ENCODE results near the gene MMP2. TPM values are rescaled to one million over a fixed set of nuclear protein-coding genes. Genes with fewer than 3 reads are reported as not detected.
A peak's percentile ranks its signal among the peaks of the same experiment; 100 is the strongest.

MMP2 gene
- total RNA-seq, 2 donors from 2014 or later = 249 to 351 TPM

DNA sequence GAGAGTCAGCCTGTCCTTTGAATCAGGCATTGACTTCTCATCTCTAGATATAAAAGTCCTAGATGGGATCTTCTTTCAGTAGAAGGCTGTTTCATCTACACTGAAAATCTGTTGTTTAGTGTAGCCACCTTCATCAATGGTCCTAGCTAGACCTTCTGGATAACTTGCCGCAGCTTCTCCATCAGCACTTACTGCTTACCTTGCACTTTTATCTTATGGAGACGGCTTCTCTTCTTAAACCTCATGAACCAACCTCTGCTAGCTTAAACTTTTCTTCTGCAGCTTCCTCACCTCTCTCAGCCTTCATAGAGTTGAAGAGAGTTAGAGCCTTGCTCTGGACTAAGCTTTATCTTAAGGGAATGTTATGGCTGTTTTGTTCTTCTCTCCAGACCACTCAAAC, 5.4 kb upstream of the MMP2 start:
- no peaks in the 10 kb centered on the region for H3K36me3 ChIP-seq
- ATAC-seq (ENCODE audit: insufficient number of reproducible peaks, low FRiP score, low read depth) = no peak
- TF ChIP-seq, protein P1, sequence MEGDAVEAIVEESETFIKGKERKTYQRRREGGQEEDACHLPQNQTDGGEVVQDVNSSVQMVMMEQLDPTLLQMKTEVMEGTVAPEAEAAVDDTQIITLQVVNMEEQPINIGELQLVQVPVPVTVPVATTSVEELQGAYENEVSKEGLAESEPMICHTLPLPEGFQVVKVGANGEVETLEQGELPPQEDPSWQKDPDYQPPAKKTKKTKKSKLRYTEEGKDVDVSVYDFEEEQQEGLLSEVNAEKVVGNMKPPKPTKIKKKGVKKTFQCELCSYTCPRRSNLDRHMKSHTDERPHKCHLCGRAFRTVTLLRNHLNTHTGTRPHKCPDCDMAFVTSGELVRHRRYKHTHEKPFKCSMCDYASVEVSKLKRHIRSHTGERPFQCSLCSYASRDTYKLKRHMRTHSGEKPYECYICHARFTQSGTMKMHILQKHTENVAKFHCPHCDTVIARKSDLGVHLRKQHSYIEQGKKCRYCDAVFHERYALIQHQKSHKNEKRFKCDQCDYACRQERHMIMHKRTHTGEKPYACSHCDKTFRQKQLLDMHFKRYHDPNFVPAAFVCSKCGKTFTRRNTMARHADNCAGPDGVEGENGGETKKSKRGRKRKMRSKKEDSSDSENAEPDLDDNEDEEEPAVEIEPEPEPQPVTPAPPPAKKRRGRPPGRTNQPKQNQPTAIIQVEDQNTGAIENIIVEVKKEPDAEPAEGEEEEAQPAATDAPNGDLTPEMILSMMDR (IDR thresholded peaks at IDR 0.05) = no peak
- no peak overlapping the region for H3K27ac ChIP-seq
- no peaks in the 10 kb centered on the region for H3K27me3 ChIP-seq (replicated peaks; ENCODE audit: insufficient read depth)
- H3K9me3 ChIP-seq = no peaks in the 10 kb centered on the region
- DNase-seq (ENCODE audit: low spot score) = no peak
- no peak overlapping the region for H3K4me3 ChIP-seq
- H3K4me1 ChIP-seq (ENCODE audit: control insufficient read depth in 1 of 2, low read depth in 2 of 2) = peaks cover 24 to 53% of the 10 kb centered on the region in 2 donors

DNA sequence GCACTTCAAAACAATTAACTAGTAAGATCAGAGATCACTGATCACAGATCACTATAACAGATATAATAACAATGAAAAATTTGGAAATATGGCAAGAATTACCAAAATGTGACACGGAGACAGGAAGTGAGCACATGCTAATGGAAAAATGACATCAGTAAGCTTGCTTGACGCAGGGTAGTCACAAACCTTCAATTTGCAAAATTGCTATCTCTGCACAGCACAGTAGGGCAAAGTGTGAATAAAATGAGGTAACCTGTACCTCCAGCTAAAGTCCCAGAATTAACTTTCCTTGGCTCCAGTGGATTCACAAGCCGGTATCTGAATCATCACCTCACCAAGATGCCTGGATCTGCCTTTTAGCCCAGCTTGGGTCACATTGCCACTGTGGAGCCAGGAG, 4.2 kb upstream of the MMP2 start:
- DNase-seq (ENCODE audit: low spot score) = no peak
- H3K4me3 ChIP-seq = no peak overlapping the region
- no peak for ATAC-seq (ENCODE audit: insufficient number of reproducible peaks, low FRiP score, low read depth)
- H3K4me1 ChIP-seq (ENCODE audit: control insufficient read depth in 1 of 2, low read depth in 2 of 2) = peaks cover 24 to 57% of the 10 kb centered on the region in 2 donors
- TF ChIP-seq, protein P1 (IDR thresholded peaks at IDR 0.05) = no peak
- no peaks in the 10 kb centered on the region for H3K27me3 ChIP-seq (replicated peaks; ENCODE audit: insufficient read depth)
- no peak overlapping the region for H3K27ac ChIP-seq
- H3K9me3 ChIP-seq = no peaks in the 10 kb centered on the region
- H3K36me3 ChIP-seq = no peaks in the 10 kb centered on the region

DNA sequence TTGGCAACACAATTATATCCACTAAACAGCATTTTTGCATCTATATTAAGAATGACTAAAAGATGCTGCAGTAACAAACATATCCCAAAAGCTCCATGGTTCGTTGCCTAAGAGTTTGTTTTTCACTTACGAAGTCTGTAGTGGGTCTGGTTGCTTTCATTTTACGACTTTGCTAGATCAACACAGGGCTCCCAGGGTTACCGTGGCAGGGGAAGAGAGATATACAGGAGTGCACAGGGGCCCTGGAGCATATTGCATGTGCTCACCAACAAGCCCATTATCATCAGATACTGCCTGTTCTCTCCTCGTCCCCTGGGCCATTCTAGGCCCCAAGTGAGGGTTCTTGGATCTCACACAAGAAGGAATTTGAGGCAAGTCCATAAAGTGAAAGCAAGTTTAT, 3.1 kb upstream of the MMP2 start:
- no peaks in the 10 kb centered on the region for H3K9me3 ChIP-seq
- H3K36me3 ChIP-seq = no peaks in the 10 kb centered on the region
- H3K4me1 ChIP-seq (ENCODE audit: control insufficient read depth in 1 of 2, low read depth in 2 of 2) = peaks cover 20 to 51% of the 10 kb centered on the region in 2 donors
- TF ChIP-seq, protein P1 (IDR thresholded peaks at IDR 0.05) = no peak
- peak overlapping the region; percentile 49 for H3K4me3 ChIP-seq
- H3K27me3 ChIP-seq (replicated peaks; ENCODE audit: insufficient read depth) = no peaks in the 10 kb centered on the region
- H3K27ac ChIP-seq = peak overlapping the region; percentile 45 to 84
- ATAC-seq (ENCODE audit: insufficient number of reproducible peaks, low FRiP score, low read depth) = no peak
- DNase-seq (ENCODE audit: low spot score) = no peak

DNA sequence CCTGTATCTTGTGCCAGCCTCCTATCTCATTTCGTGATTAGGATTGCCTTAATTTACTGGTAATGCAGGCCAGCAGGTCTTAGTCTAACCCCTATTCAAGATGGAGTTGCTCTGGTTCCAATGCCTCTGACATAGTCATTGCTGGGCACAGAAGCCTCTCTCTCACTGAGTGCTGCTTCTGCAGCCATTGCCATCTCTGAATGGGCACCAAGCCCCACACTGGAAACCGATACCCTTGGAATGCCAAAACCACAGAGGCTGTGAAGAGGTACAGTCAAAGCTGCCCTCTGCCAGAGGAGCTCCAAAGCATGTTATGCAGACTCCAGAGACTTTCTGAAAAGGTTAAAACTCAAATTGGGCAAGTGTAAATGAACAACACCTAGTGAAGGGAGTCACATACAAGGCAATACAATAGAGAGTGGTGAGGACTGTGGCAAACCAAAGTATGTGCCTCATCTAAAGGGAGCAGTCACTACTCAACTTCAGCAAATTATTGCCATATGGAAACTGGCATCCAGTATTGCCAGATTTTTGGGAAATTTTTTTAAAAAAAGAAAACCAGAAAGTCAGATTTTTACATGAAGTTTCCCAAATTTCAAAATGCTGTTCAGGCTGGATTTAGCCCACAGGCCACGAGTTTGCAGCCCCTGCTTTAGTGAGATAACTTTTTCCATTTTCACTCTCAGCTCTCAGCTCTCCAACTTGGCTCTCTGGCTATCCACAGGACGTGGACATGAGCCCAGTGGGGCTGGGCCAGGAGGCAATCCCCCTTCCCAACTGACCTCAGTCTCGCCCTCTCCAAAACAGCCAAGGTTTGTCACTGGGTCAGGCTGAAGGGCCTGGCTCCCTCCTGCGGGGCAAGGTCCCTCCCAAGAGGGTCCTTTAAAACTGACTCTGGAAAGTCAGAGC, 2.1 kb upstream of the MMP2 start:
- H3K36me3 ChIP-seq = no peaks in the 10 kb centered on the region

DNA sequence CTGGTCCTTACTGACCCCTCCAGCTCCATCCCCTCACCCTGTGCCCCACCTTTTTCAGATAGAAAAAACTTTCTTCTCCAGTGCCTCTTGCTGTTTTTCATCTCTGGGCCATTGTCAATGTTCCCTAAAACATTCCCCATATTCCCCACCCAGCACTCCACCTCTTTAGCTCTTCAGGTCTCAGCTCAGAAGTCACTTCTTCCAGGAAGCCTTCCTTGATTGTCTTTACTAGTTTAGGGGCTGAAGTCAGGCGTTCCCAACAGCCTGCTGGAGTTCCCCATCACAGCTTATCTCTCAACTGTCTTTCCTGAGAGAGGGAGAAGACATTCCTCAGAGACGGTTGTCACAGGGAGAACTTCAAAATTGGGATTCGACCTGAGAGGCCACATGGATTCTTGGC, 1.3 kb upstream of the MMP2 start:
- no peaks in the 10 kb centered on the region for H3K9me3 ChIP-seq
- H3K27me3 ChIP-seq (replicated peaks; ENCODE audit: insufficient read depth) = no peaks in the 10 kb centered on the region
- H3K27ac ChIP-seq = peak overlapping the region; percentile 45 to 84
- H3K4me1 ChIP-seq (ENCODE audit: control insufficient read depth in 1 of 2, low read depth in 2 of 2) = peaks cover 16 to 55% of the 10 kb centered on the region in 2 donors
- DNase-seq (ENCODE audit: low spot score) (no peak), ATAC-seq (ENCODE audit: insufficient number of reproducible peaks, low FRiP score, low read depth) (no peak)
- no peak overlapping the region for H3K4me3 ChIP-seq
- TF ChIP-seq, protein P1 (IDR thresholded peaks at IDR 0.05) = no peak
- no peaks in the 10 kb centered on the region for H3K36me3 ChIP-seq

More for the DNA sequence above, 2.1 kb upstream of the MMP2 start:
- ATAC-seq (ENCODE audit: insufficient number of reproducible peaks, low FRiP score, low read depth) (no peak), DNase-seq (ENCODE audit: low spot score) (no peak)
- TF ChIP-seq, protein P1 (IDR thresholded peaks at IDR 0.05) = no peak
- Histone ChIP-seq H3K4me3 (no peak overlapping the region), H3K9me3 (no peaks in the 10 kb centered on the region), H3K4me1 (ENCODE audit: control insufficient read depth in 1 of 2, low read depth in 2 of 2) (peaks cover 15 to 51% of the 10 kb centered on the region in 2 donors), H3K27ac (peak overlapping the region; percentile 45 to 84), H3K27me3 (replicated peaks; ENCODE audit: insufficient read depth) (no peaks in the 10 kb centered on the region)

All from thoracic aorta (tissue), 2 donors.